Inflammatory macrophage treated with lipopolysaccharide for 4 hours (primary cell): ENCODE data around the gene ITIH3.
A peak's percentile ranks its signal among the peaks of the same experiment; 100 is the strongest.

ENCODE experiments used
- DNase-seq: peaks from one replicate; pipeline ENCODE4 v3.0.0-alpha.2; 2020

ITIH3 gene

GRCh38 chr3:52827866-52828376 is 33.3 kb downstream of the ITIH3 start:
- no peak for DNase-seq

GRCh38 chr3:52829482-52829881 is 34.9 kb downstream of the ITIH3 start:
- no peak for DNase-seq

- DNase-seq, result peak; percentile 28
Measured at GRCh38 chr3:52829906-52830463, 35.4 kb downstream of the ITIH3 start.

GRCh38 chr3:52830535-52831258 is 36.1 kb downstream of the ITIH3 start, which contains the start of gene ITIH4:
ITIH4 (minus strand) TSS chr3:52830672; CDS start chr3:52830642, 30 bp downstream.
- no peak for DNase-seq

- peak; percentile 39 for DNase-seq
Measured at GRCh38 chr3:52831500-52832301, 37.1 kb downstream of the ITIH3 start.

- DNase-seq, result no peak
Measured at GRCh38 chr3:52833202-52833601, 38.6 kb downstream of the ITIH3 start.

GRCh38 chr3:52834871-52835501 is 40.4 kb downstream of the ITIH3 start, which contains the start of gene MUSTN1:
MUSTN1 (minus strand) TSS chr3:52835019; CDS start chr3:52834948, 71 bp downstream.
- no peak for DNase-seq

- no peak for DNase-seq
Measured at GRCh38 chr3:52835766-52836470, 41.3 kb downstream of the ITIH3 start.

GRCh38 chr3:52836471-52836845 is 41.9 kb downstream of the ITIH3 start:
- DNase-seq, result no peak

GRCh38 chr3:52836986-52837385 is 42.4 kb downstream of the ITIH3 start:
- DNase-seq, result no peak

GRCh38 chr3:52838561-52839267 is 44.1 kb downstream of the ITIH3 start:
- no peak for DNase-seq

- DNase-seq, result no peak
Measured at GRCh38 chr3:52839268-52839575, 44.6 kb downstream of the ITIH3 start.

- DNase-seq, result no peak
Measured at GRCh38 chr3:52839892-52840545, 45.4 kb downstream of the ITIH3 start.

- no peak for DNase-seq
Measured at GRCh38 chr3:52841211-52841980, 46.8 kb downstream of the ITIH3 start.

- DNase-seq, result no peak
Measured at GRCh38 chr3:52841981-52842340, 47.4 kb downstream of the ITIH3 start.

- peak; percentile 54 for DNase-seq
Measured at GRCh38 chr3:52842424-52842823, 47.8 kb downstream of the ITIH3 start.

GRCh38 chr3:52843108-52843865 is 48.7 kb downstream of the ITIH3 start:
- DNase-seq, result peak; percentile 78

- DNase-seq, result no peak
Measured at GRCh38 chr3:52843881-52844280, 49.3 kb downstream of the ITIH3 start.

- peak; percentile 53 for DNase-seq
Measured at GRCh38 chr3:52844290-52844975, 49.8 kb downstream of the ITIH3 start.
